Measurements from ENCODE around the gene CDH12.

The CDH12 gene

DNA sequence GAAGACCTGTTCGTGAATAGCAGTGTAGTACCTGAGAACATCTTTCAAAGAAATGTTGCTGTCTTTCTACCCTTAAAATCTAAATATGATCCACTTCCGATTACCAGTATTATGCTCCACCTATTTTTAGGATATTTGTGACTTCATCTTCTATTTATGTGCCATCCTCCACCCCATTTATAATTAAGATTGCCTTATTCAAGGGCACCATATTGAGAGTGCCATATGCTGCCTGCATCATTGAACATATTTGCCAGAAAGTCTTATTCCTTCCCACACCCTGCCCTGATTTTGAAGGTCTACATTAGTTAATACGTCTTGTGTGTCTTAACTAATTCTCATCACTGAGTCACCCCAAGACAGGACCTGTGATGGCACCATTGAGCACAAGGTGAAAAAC is 1076.7 kb downstream of the CDH12 start:
- DNase-seq (ENCODE audit: insufficient read length, low spot score) (no peak), FAIRE-seq (no peak)
- TF ChIP-seq POLR2A (IDR thresholded peaks at IDR 0.05; ENCODE audit: low read depth, low read length) (no peak), PAX5 (IDR thresholded peaks at IDR 0.05; ENCODE audit: insufficient read depth, low read length, severe bottlenecking) (no peak), SPI1 (IDR thresholded peaks at IDR 0.05; ENCODE audit: low read depth, low read length) (no peak), POLR2AphosphoS5 (IDR thresholded peaks at IDR 0.05; ENCODE audit: low read depth, low read length) (no peak), TAF1 (IDR thresholded peaks at IDR 0.05; ENCODE audit: low read depth, low read length) (no peak), POU2F2 (IDR thresholded peaks at IDR 0.05; ENCODE audit: low read depth, low read length) (no peak)

DNA sequence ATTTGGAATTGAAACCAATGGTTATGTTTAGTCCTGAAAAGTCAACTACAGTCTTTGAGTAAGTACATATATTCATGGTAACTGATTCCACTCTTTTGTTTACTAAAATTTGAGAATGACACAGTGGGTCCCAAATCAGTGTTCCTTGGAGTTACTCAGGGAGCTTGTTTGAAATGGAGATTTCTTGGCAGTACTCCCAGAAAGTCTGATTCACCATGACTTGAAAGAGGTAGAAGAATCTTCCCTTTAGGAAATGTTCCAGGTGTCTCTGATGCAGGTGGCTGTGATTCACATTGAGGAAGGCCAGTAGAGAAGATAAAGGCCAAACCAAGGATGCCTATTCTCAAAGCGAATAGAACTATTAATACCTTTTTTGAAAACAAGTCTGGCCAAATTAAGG is 1078.3 kb downstream of the CDH12 start:
- DNase-seq (ENCODE audit: insufficient read length, low spot score) = no peak
- TF ChIP-seq POLR2A (IDR thresholded peaks at IDR 0.05; ENCODE audit: low read depth, low read length) = no peak
- TF ChIP-seq TAF1 (IDR thresholded peaks at IDR 0.05; ENCODE audit: low read depth, low read length) = no peak
- no peak for TF ChIP-seq PAX5 (IDR thresholded peaks at IDR 0.05; ENCODE audit: insufficient read depth, low read length, severe bottlenecking)
- TF ChIP-seq SPI1 (IDR thresholded peaks at IDR 0.05; ENCODE audit: low read depth, low read length) = no peak
- TF ChIP-seq POU2F2 (IDR thresholded peaks at IDR 0.05; ENCODE audit: low read depth, low read length) = no peak
- TF ChIP-seq POLR2AphosphoS5 (IDR thresholded peaks at IDR 0.05; ENCODE audit: low read depth, low read length) = no peak
- no peak for FAIRE-seq

GRCh38 chr5:21774281-21774680 is 1078.9 kb downstream of the CDH12 start:
- TF ChIP-seq POLR2A (IDR thresholded peaks at IDR 0.05; ENCODE audit: low read depth, low read length) (no peak), POU2F2 (IDR thresholded peaks at IDR 0.05; ENCODE audit: low read depth, low read length) (no peak), TAF1 (IDR thresholded peaks at IDR 0.05; ENCODE audit: low read depth, low read length) (no peak), POLR2AphosphoS5 (IDR thresholded peaks at IDR 0.05; ENCODE audit: low read depth, low read length) (no peak)
- FAIRE-seq (no peak), DNase-seq (ENCODE audit: insufficient read length, low spot score) (no peak)

DNA sequence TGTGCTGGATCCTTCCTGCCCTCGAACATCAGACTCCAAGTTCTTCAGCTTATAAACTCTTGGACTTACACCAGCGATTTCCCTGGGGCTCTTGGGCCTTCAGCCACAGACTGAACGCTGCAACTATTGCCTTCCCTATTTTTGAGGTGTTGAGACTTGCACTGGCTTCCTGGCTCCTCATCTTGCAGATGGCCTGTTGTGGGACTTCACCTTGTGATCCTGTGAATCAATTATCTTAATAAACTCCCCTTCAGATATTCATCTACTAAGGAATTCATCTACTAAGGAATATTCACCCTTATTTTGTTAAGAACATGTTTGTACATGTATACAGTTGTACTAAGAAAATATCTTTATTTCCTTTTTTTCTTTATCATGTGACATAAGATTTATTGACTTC is 1079.7 kb downstream of the CDH12 start:
- no peak for DNase-seq (ENCODE audit: insufficient read length, low spot score)
- FAIRE-seq = no peak
- no peak for TF ChIP-seq SPI1 (IDR thresholded peaks at IDR 0.05; ENCODE audit: low read depth, low read length)
- no peak for TF ChIP-seq POLR2AphosphoS5 (IDR thresholded peaks at IDR 0.05; ENCODE audit: low read depth, low read length)
- no peak for TF ChIP-seq PAX5 (IDR thresholded peaks at IDR 0.05; ENCODE audit: insufficient read depth, low read length, severe bottlenecking)
- no peak for TF ChIP-seq TAF1 (IDR thresholded peaks at IDR 0.05; ENCODE audit: low read depth, low read length)
- TF ChIP-seq POU2F2 (IDR thresholded peaks at IDR 0.05; ENCODE audit: low read depth, low read length) = no peak
- no peak for TF ChIP-seq POLR2A (IDR thresholded peaks at IDR 0.05; ENCODE audit: low read depth, low read length)

- TF ChIP-seq POLR2A (IDR thresholded peaks at IDR 0.05; ENCODE audit: low read depth, low read length) (no peak), PAX5 (IDR thresholded peaks at IDR 0.05; ENCODE audit: insufficient read depth, low read length, severe bottlenecking) (no peak), POLR2AphosphoS5 (IDR thresholded peaks at IDR 0.05; ENCODE audit: low read depth, low read length) (no peak), TAF1 (IDR thresholded peaks at IDR 0.05; ENCODE audit: low read depth, low read length) (no peak), POU2F2 (IDR thresholded peaks at IDR 0.05; ENCODE audit: low read depth, low read length) (no peak), SPI1 (IDR thresholded peaks at IDR 0.05; ENCODE audit: low read depth, low read length) (no peak)
- DNase-seq (ENCODE audit: insufficient read length, low spot score) = no peak
- FAIRE-seq = no peak
These were observed 1087.7 kb downstream of the CDH12 start for GRCh38 chr5:21765406-21765805.

DNA sequence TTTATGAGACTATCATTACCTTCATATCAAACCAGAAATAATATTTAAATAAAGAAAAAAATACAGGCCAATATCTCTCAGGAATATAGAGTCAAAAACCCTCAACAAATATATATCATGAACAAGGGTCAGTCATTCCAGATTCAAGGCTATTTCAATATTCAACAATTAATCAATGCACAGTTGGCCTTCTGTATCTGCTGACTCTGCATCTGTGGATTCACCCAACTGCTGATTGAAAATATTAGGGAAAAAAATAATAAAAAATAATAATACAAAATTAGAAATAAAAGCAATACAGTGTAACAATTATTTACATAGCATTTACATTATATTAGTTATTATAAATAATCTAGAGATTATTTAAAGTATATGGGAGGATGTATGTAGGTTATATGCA is 1114.0 kb downstream of the CDH12 start:
- FAIRE-seq = no peak
- no peak for TF ChIP-seq POLR2A (IDR thresholded peaks at IDR 0.05; ENCODE audit: low read depth, low read length)
- no peak for DNase-seq (ENCODE audit: insufficient read length, low spot score)

DNA sequence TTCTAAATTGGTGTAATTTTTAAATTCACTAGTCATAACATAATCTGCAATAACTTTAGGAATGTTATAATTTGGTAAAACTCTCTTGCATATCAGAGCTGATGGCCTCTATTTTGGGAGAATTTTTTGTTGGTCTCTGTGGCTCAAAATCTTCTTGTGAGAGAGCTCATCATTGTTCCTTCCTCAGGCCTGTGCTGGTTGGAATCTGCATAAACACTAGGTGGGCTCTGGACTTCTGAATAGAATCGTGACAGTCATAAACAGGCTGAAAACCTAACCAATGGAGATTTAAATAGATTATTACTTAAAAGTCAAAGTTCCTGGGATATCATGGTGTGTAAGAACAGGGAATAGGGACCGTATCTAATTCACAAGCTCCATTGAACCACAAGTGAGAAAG is 1129.6 kb downstream of the CDH12 start:
- no peak for TF ChIP-seq POLR2AphosphoS5 (IDR thresholded peaks at IDR 0.05; ENCODE audit: low read depth, low read length)
- DNase-seq (ENCODE audit: insufficient read length, low spot score) (no peak), FAIRE-seq (no peak)

GRCh38 chr5:21711866-21712758 is 1141.0 kb downstream of the CDH12 start:
- TF ChIP-seq PAX5 (IDR thresholded peaks at IDR 0.05; ENCODE audit: insufficient read depth, low read length, severe bottlenecking) (no peak), SPI1 (IDR thresholded peaks at IDR 0.05; ENCODE audit: low read depth, low read length) (no peak), TAF1 (IDR thresholded peaks at IDR 0.05; ENCODE audit: low read depth, low read length) (no peak), POLR2A (IDR thresholded peaks at IDR 0.05; ENCODE audit: low read depth, low read length) (no peak), POU2F2 (IDR thresholded peaks at IDR 0.05; ENCODE audit: low read depth, low read length) (no peak), POLR2AphosphoS5 (IDR thresholded peaks at IDR 0.05; ENCODE audit: low read depth, low read length) (no peak)
- DNase-seq (ENCODE audit: insufficient read length, low spot score) (no peak), FAIRE-seq (no peak)

DNA sequence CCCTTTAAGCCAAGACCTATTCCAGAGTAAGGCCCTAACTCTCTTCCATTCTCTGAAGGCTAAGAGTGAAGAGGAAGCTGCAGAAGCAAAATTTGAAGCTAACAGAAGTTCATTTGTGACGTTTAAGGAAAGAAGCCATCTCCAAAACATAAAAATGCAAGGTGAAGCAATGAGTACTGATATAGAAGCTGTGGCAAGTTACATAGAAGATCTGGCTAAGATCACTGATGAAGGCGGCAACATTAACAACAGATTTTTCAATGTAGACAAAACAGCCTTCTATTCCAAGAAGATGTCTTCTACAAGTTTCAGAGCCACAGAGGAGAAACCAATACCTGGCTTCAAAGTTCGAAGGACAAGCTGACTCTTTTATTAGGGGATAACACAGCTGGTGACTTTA is 1143.4 kb downstream of the CDH12 start:
- no peak for DNase-seq (ENCODE audit: insufficient read length, low spot score)
- no peak for FAIRE-seq
- TF ChIP-seq TAF1 (IDR thresholded peaks at IDR 0.05; ENCODE audit: low read depth, low read length) (no peak), POLR2A (IDR thresholded peaks at IDR 0.05; ENCODE audit: low read depth, low read length) (no peak), POLR2AphosphoS5 (IDR thresholded peaks at IDR 0.05; ENCODE audit: low read depth, low read length) (no peak), SPI1 (IDR thresholded peaks at IDR 0.05; ENCODE audit: low read depth, low read length) (no peak), PAX5 (IDR thresholded peaks at IDR 0.05; ENCODE audit: insufficient read depth, low read length, severe bottlenecking) (no peak), POU2F2 (IDR thresholded peaks at IDR 0.05; ENCODE audit: low read depth, low read length) (no peak)

GRCh38 chr5:21704974-21705668 is 1148.0 kb downstream of the CDH12 start:
- TF ChIP-seq TAF1 (IDR thresholded peaks at IDR 0.05; ENCODE audit: low read depth, low read length) = no peak
- TF ChIP-seq POLR2AphosphoS5 (IDR thresholded peaks at IDR 0.05; ENCODE audit: low read depth, low read length) = no peak
- no peak for TF ChIP-seq POU2F2 (IDR thresholded peaks at IDR 0.05; ENCODE audit: low read depth, low read length)
- no peak for TF ChIP-seq SPI1 (IDR thresholded peaks at IDR 0.05; ENCODE audit: low read depth, low read length)
- no peak for TF ChIP-seq POLR2A (IDR thresholded peaks at IDR 0.05; ENCODE audit: low read depth, low read length)
- no peak for TF ChIP-seq PAX5 (IDR thresholded peaks at IDR 0.05; ENCODE audit: insufficient read depth, low read length, severe bottlenecking)
- no peak for FAIRE-seq
- no peak for DNase-seq (ENCODE audit: insufficient read length, low spot score)

Data from GM12891 (cell line).